Hematopoietic multipotent progenitor cell treated with erythropoietin and hydrocortisone succinate and interleukin-3 and kit ligand, for 17 days (in vitro differentiated cells): Measurements from ENCODE around the gene LIN37.
"Not testable (repeated sequence)": the region's sequence is repeated elsewhere in the genome, so short reads cannot be mapped to it uniquely, and the experiment has no call there.

Experiments
- DNase-seq: peaks from one replicate; pipeline ENCODE4 v3.0.0-alpha.2; 2015; ENCODE audit warnings: low spot score

The LIN37 gene

DNA sequence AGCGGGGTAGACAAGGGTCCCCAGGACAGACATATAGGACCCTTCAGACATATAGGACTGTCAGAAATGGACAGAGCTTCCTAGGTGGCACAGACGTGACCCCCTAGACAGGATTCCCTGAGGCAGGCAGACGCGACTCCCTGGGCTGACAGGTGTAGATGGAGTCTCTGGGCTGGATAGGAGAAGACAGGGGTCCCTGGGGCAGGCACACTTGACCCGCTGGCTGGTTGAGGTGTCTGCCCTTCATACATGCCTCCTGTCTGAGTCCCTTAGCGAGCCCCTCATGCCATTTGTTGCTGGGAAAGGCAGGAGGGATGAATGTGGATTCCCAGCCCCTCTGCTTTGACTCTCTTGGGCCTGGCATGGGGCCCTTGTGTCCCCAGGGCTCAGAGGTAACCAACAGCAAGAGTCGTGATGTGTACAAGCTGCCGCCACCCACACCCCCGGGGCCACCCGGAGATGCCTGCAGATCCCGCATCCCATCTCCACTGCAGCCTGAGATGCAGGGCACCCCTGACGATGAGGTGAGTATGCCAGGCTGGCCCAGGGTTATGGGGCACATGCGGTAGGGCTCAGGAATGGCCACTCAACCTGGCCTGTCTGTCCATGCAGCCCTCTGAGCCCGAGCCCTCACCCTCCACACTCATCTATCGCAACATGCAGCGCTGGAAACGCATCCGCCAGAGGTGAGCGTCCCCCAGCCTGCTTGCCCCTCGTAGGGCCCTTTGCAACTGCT lies 5.4 kb downstream of the LIN37 start:
- no peak for DNase-seq

DNA sequence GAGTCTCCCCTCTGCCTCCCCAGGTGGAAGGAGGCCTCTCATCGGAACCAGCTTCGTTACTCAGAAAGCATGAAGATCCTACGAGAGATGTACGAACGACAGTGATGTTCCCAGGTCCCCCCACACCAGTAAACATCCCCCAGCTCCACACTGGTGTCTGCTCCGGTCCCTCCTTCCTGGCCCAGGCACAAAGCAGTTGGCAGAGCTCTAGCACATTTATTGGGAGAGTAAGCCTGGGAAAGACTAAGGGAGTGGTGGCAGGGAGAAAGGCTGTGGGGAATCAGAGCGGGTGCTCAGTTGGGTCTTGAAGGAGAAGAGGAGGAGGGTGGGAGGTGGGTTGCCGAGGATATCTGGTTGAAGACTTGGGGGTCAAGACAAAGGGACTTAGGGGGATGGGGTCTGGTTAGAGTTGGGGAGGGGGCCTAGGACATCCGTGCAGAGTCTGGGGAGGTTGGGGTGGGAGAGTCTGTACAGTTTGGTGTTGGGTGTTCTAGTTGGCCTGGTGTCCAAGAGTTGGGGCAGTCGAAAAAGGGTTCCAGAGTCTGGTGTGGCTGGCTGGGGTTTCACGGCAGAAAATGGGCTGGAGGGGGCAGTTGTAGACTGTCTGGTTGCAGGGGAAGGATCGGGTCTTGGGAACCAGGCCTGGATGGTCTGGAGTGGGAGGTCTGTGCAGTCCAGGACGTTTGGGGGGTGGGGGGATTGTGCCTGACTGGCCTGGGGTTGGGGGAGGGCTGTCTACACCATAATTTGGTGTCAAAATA lies 6.2 kb downstream of the LIN37 start:
- no peak for DNase-seq

- DNase-seq, result no peak
Measured at GRCh38 chr19:35755131-35755549, 6.8 kb downstream of the LIN37 start.

GRCh38 chr19:35755550-35756376 lies 7.4 kb downstream of the LIN37 start:
- peak; percentile 62 for DNase-seq

DNA sequence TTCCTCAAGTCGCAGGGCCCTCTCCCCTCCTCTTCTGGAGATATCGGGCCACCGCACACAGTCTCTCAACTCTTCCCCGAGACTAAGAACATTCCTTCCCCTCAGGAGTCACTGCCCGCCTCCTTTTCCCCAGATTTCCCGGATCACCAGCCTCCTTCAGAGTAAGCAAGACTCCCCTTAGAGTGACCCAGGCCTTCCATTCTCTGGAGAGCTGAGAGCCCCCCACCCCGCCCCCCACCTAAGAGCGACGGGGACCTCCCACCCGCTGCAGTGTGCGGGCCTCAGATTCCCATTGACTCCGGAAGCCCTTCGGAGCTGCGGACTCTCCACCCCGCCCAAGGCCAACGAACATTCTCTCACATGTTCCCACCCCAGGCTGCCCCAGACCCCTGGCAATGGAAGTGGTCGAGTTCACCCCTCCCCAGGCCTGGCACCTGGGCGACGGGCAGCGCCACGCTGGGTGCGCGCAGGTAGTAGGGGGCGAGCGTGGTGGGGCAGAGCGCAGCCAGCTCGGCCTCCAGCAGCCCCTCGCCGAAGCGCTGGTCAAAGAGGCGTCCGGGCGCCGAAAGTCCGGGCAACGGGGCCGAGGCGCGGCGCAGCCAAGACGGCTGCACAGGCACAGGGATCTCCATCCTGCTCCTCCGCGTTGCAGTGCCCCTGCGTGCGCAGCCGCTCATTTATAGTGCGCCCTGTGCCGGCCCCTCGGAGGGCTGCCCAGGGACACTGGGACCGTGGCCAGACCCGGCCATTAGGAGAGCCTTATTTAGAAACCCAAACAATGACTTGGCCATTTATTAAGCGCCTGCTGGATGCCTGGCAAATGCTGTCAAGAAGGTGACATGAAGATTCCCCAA lies 8.2 kb downstream of the LIN37 start, which contains the start of gene HSPB6:
Gene HSPB6 (minus strand): TSS at position 653 of the 854 bp plus-strand sequence. CDS start 21 bp downstream, at position 632.
- DNase-seq, result no peak

- DNase-seq, result no peak
Measured at GRCh38 chr19:35757231-35757748, 8.9 kb downstream of the LIN37 start.

DNA sequence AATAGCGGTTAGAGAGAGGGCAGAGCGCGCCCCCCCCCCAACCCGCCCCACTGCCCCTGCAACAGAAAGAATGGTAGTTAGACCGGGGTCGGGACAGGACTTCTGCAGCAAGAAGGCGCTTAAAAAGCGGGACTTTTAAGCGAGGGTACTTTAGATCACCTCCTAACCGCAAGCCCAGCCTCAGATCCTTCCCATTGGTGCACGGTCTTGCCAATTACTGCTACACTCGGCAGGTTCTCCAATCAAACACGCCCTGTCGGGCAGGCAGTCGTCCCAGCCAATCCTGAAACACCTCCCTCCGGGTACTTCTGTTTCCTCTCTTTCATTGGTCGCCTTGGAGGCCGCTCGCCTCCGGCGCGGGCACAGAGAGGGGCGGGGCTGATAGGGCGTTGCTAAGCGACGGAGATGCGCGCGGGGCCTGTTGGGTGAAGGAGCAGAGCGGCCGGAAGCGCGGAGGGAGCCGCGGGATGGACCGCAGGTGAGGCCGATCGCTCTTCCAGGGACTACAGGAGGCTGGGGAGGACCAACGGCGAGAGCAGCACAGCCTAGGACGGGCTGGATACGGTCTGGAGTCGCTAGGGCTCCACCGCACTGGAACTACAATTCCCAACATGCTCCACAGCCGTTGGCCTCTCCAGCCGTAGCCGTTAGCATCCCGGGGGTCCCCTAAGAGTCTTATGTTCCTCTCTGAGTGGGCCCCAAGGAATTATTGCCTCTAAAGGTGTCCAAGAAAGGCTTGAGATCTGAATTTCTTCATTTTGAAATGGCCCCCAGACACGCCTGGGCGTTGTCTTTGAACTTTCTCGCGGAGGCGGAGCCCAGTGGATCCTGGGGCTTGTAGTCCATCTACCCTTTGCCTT lies 9.6 kb downstream of the LIN37 start, which contains the start of gene PROSER3:
Gene PROSER3 (plus strand): TSS at position 428 of the 860 bp plus-strand sequence. CDS start 40 bp downstream, at position 468.
- peak; percentile 99 for DNase-seq

DNA sequence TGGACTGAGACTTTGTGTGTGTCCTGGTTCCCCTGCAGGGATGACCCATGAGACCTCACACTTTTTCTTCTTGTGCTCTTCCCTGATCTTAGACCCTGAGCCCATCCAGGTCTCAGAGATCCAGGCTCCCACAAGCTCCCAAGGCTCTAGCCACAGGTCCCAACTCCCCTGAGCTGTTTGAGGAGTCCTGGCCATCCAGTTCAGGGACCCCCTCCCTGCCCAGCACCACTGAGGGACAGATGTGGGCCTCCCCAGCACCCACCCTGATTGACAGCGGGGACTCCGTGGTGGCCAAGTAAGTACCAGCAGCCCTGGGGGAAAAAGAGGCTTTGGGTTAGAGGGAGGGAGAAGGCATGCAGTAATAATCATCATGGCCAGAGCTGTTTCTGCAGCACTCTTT lies 11.3 kb downstream of the LIN37 start:
- no peak for DNase-seq

DNA sequence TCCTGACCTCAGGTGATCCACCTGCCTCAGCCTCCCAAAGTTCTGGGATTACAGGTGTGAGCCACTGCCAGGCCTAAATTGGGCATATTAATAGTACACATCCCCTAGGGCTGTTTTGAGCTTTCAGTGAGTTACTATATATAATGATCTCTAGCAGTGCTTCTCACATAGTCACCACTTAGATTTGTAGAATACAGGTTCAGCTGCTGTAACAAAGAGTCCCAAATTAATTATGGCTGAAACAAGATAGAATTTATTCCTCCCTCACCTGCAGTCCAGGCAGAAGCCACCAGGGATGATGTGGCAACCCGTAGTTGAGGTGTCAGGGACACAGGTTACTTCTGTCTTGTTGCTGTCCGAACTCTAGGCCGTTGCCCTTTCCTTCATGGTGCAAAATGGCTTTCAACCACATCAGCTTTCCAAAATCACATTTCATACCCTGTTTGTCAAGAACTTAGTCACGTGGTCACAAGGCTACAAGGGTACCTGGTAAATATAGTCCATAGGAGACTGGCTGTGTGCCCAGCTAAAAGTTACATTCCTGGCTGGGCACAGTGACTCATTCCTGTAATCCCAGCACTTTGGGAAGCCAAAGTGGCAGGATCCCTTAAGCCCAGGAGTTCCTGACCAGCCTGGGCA lies 12.5 kb downstream of the LIN37 start:
- no peak for DNase-seq

GRCh38 chr19:35764432-35765315 lies 16.3 kb downstream of the LIN37 start:
- no peak for DNase-seq

GRCh38 chr19:35766571-35767104 lies 18.3 kb downstream of the LIN37 start:
- no peak for DNase-seq

GRCh38 chr19:35767288-35768081 lies 19.1 kb downstream of the LIN37 start:
- no peak for DNase-seq

GRCh38 chr19:35768082-35768421 lies 19.7 kb downstream of the LIN37 start:
- DNase-seq, result no peak

GRCh38 chr19:35772362-35772761 lies 24.0 kb downstream of the LIN37 start:
- not testable (repeated sequence) for DNase-seq

DNA sequence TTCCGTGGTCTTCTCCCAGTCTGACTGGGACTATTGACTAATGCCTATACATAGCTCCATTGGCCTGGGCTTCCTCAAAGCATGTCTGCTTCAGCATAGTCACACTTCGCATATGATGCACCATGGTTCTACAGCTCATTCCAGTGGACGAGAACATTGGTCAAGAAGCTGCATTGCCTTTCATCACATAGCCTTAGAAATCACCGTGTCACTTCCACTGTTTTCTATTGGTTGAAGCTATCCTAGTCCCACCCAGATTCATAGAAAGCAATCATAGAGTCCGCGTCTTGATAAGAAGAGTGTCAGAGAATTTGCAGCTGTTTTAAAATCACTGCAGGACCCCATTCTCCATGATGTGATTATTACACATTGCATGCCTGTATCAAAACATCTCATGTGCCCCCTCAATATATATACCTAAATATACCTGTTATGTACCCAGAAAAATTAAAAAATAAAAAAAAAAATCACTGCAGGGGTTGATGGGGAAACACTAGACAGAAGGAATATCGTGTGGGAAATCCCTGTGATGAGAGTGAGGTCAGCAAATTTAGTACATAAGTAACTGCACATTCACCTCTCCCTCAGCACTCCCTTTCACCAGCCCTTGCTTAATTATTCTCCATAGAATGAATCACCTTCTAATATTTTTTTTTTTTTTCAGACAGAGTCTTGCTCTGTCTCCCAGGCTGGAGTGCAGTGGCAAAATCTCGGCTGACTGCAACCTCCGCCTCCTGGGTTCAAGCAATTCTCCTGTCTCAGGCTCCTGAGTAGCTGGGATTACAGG lies 24.8 kb downstream of the LIN37 start:
- DNase-seq, result no peak

GRCh38 chr19:35774274-35775045 lies 26.1 kb downstream of the LIN37 start:
- DNase-seq, result no peak
